ENCODE measurements around the gene WFIKKN1. TPM values are rescaled to one million over a fixed set of nuclear protein-coding genes. Genes with fewer than 3 reads are reported as not detected.

The WFIKKN1 gene
- total and polyA plus RNA-seq, 4 donors: 0.30 to 1.4 (median 0.79) TPM

DNA sequence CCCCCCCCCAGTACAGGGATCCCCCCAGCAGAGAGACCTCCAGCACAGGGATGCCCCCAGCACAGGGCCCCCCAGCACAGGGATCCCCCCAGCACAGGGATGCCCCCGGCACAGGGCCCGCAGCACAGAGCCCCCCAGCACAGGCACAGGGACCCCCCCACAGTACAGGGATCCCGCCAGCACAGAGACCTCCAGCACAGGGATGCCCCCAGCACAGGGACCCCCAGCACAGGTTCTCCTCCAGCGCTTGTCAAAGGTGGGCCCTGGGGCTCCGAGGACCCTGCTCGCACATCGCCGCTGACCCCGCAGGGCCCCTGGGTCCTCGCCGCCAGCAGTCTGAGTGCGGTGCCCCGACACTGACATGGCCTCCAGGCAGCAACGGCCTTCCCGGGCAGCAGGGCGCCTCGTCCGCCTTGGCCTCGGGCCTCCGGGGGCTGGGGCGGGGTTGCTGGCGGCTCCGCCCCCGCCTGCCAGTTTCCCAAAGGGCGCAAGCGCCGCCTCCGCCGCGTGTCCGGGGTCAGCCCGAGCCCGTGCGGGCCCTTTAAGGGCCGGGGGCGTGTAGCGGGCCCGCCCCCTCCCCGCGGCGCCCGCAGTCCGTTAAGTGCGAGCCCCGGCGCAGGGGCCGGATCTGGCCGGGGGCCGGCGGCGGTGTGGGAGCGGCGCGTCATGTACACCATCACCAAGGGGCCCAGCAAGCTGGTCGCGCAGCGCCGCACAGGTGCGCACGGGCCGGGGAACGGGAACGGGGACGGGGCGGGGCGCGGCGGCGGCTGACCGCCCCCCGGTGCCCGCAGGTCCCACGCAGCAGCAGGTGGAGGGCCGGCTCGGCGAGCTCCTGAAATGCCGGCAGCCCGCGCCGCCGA, 10.8 kb downstream of the WFIKKN1 start, which contains the start of gene MCRIP2:
Gene MCRIP2 (plus strand): TSS at position 503 of the 863 bp plus-strand sequence. CDS start 164 bp downstream, at position 667.
- peaks cover 25% of the 10 kb centered on the region for H3K36me3 ChIP-seq (ENCODE audit: control insufficient read depth, insufficient read depth, low read length)
- no peak within 1 kb of the TSS for H3K27ac ChIP-seq (ENCODE audit: low read depth, low read length)
- no peaks in the 10 kb centered on the region for H3K27me3 ChIP-seq (ENCODE audit: control insufficient read depth, insufficient read depth, low read length)
- H3K9me3 ChIP-seq (ENCODE audit: control insufficient read depth, insufficient read depth, low read length): no peaks in the 10 kb centered on the region
- H3K4me3 ChIP-seq (ENCODE audit: low read depth, low read length): peak within 1 kb of the TSS; percentile 66
- DNase-seq (ENCODE audit: low read depth in 4 of 6, low spot score in 6 of 6): peak in 3 of 6 donors; percentile 48 to 88 (median 81)
- H3K4me1 ChIP-seq (ENCODE audit: control insufficient read depth, insufficient read depth, low read length): peaks cover 46% of the 10 kb centered on the region
- WGBS (ENCODE audit: insufficient coverage): under 1% methylated on average over 78 of the region's 81 CpGs

DNA sequence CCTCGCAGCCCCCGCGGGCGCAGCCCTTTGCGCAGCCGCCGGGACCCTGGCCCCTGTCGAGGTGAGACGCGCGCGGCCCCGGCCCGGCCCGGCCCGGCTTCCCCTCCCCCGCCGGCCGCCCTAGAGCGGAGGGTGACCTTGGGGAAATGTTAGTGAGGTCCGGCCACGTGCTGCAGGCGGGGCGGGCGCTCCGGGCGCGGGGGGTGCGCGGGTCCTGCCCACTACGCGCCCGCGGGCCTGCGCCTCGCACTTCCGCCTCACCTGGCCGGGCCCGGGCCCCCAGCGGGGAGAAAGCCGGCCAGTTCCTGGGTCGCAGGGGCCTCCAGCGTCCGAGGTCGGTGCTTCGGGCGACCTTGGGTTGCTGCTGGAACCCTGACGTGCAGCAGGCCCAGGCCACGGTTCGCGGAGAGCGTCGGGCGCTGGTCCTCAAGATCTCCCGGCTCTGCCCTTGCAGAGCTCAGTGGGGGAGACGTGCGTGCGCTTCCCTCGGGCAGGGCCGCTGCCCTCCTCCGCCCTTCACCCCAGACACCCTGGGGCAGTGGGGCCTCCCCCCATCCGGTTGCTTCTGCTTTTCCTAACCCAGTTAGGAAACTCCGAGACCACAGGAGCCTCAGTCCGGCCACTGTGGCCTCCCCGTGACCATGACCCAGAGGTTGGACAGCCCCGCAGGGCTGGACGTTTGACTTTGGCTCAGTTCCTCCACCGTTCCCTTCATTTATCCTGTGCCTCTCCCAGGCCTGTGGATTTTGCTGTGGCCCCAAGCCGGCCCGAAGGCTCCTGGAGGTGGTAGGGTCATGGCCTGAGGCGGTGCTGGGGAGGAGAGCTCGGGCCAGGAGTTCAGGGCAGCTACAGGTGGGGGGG, 11.6 kb downstream of the WFIKKN1 start:
- peak in 1 of 6 donors; percentile 18 for DNase-seq (ENCODE audit: low read depth in 4 of 6, low spot score in 6 of 6)
- Histone ChIP-seq H3K9me3 (ENCODE audit: control insufficient read depth, insufficient read depth, low read length) (no peaks in the 10 kb centered on the region), H3K36me3 (ENCODE audit: control insufficient read depth, insufficient read depth, low read length) (peaks cover 34% of the 10 kb centered on the region), H3K4me3 (ENCODE audit: low read depth, low read length) (peak overlapping the region; percentile 42), H3K27me3 (ENCODE audit: control insufficient read depth, insufficient read depth, low read length) (no peaks in the 10 kb centered on the region), H3K27ac (ENCODE audit: low read depth, low read length) (no peak overlapping the region), H3K4me1 (ENCODE audit: control insufficient read depth, insufficient read depth, low read length) (peaks cover 47% of the 10 kb centered on the region)
- WGBS (ENCODE audit: insufficient coverage): 7% methylated on average over 70 of the region's 72 CpGs

DNA sequence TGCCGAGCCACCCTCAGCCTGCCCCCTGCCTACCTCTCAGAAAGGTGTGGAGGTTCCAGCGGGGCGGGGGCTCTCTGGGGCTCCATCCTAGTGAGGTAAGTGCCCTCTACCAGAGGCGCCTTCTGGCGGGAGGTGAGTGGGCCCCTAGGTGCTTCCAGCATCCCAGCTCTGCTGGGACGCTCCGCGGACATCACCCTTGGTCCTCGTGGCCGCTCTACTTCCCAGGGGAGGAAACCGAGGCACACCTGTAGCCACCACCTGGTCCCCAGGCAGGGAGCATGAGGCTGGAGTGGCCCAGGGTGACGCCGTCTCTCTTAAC, 12.2 kb downstream of the WFIKKN1 start:
- no peaks in the 10 kb centered on the region for H3K27me3 ChIP-seq (ENCODE audit: control insufficient read depth, insufficient read depth, low read length)
- 94% methylated on average over 8 of the region's 13 CpGs for WGBS (ENCODE audit: insufficient coverage)
- peak overlapping the region; percentile 42 for H3K4me3 ChIP-seq (ENCODE audit: low read depth, low read length)
- no peak overlapping the region for H3K27ac ChIP-seq (ENCODE audit: low read depth, low read length)
- peaks cover 47% of the 10 kb centered on the region for H3K4me1 ChIP-seq (ENCODE audit: control insufficient read depth, insufficient read depth, low read length)
- peaks cover 39% of the 10 kb centered on the region for H3K36me3 ChIP-seq (ENCODE audit: control insufficient read depth, insufficient read depth, low read length)
- DNase-seq (ENCODE audit: low read depth in 4 of 6, low spot score in 6 of 6): no peak
- no peaks in the 10 kb centered on the region for H3K9me3 ChIP-seq (ENCODE audit: control insufficient read depth, insufficient read depth, low read length)

DNA sequence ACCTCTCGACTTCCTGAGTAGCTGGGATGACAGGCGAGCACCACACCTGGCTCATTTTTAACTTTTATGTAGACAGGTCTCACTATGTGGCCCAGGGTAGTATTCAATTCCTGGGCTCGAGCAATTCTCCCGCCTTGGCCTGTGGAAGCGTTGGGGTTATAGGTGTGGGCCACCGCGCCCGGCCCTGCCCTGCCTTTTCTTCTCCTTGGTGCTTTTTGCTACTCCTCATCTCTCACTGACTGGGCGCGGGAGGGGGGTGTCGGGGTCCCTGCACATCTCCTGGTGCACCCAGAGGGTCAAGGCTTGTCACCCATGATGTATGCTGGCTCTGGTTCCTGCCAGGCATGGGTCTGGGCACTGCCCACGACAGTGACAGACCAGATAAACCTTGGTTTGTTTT, 13.8 kb downstream of the WFIKKN1 start:
- no peak for DNase-seq (ENCODE audit: low read depth in 4 of 6, low spot score in 6 of 6)
- peaks cover 43% of the 10 kb centered on the region for H3K36me3 ChIP-seq (ENCODE audit: control insufficient read depth, insufficient read depth, low read length)
- WGBS (ENCODE audit: insufficient coverage): 94% methylated on average over 12 of the region's 12 CpGs
- H3K4me1 ChIP-seq (ENCODE audit: control insufficient read depth, insufficient read depth, low read length): peaks cover 53% of the 10 kb centered on the region
- no peak overlapping the region for H3K4me3 ChIP-seq (ENCODE audit: low read depth, low read length)
- no peaks in the 10 kb centered on the region for H3K27me3 ChIP-seq (ENCODE audit: control insufficient read depth, insufficient read depth, low read length)
- H3K27ac ChIP-seq (ENCODE audit: low read depth, low read length): no peak overlapping the region
- no peaks in the 10 kb centered on the region for H3K9me3 ChIP-seq (ENCODE audit: control insufficient read depth, insufficient read depth, low read length)

DNA sequence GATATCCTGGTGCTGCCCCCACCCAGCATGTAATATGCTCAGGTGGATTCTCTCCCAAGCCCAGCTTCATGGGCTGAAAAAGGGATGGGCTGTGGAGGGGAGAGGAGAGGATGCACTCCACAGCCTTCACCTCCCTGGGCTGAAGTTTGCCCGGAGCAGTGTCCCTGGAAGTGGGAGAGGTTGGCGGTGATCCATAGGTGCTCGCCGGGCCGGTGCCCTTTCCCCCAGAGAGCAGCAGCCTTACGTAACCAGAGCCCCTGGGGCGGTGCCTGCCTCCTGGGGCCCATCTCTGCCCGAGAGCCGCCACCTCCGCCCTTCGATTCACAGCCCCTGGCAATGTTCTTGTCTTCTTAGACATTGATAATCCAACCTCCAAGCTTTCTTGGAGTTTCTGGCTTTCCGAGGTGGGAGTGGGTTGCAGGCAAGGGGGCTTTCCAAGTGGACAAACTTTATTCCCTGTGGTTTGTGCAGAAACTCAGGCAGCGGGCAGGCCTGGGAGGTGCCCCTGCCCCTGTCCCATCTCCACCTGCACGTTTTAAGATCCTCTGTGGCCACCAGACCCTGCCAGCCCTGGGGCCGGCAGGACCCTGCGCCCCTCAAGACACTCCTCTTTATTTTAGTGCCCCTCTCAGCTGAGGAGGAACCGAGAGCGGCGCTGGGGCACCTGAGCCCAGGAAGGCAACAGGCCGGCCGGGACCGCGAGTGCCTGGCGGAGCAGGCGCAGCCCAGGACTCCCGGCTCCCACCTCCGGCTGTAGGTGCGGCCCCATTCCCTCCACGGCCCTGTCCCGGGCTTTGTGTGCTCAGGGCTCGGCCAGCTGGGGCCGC, 15.3 kb downstream of the WFIKKN1 start:
- WGBS (ENCODE audit: insufficient coverage): 79% methylated on average over 30 of the region's 32 CpGs
- Histone ChIP-seq H3K27ac (ENCODE audit: low read depth, low read length) (no peak overlapping the region), H3K4me1 (ENCODE audit: control insufficient read depth, insufficient read depth, low read length) (peaks cover 56% of the 10 kb centered on the region), H3K27me3 (ENCODE audit: control insufficient read depth, insufficient read depth, low read length) (no peaks in the 10 kb centered on the region), H3K4me3 (ENCODE audit: low read depth, low read length) (no peak overlapping the region), H3K36me3 (ENCODE audit: control insufficient read depth, insufficient read depth, low read length) (peaks cover 55% of the 10 kb centered on the region), H3K9me3 (ENCODE audit: control insufficient read depth, insufficient read depth, low read length) (no peaks in the 10 kb centered on the region)
- no peak for DNase-seq (ENCODE audit: low read depth in 4 of 6, low spot score in 6 of 6)

DNA sequence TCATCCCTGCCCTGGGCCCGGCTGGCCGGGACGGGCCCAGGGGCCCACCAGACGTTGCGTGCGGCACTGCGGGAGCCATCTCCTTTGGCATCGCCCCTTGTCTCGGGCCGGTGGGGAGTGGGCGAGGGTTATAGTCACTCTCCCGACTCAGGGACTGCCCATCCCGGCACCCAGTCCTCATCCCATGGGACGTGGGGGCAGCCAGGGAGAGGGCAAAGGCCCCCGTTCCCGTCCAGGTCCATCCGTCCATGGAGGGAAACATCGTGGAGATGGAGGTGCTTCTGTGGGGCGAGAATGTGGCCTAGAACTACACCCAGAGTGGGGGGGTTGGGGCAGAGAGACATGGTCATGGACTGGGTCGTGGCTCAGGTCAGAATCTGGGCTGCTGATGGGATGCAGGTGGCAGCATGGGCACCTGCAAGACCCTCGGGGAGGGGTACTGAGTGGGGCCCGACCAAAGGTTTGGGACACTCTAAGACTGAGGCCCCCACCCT, 15.9 kb downstream of the WFIKKN1 start:
- 91% methylated on average over 21 of the region's 22 CpGs for WGBS (ENCODE audit: insufficient coverage)
- peaks cover 62% of the 10 kb centered on the region for H3K36me3 ChIP-seq (ENCODE audit: control insufficient read depth, insufficient read depth, low read length)
- no peak overlapping the region for H3K27ac ChIP-seq (ENCODE audit: low read depth, low read length)
- no peak for DNase-seq (ENCODE audit: low read depth in 4 of 6, low spot score in 6 of 6)
- no peaks in the 10 kb centered on the region for H3K9me3 ChIP-seq (ENCODE audit: control insufficient read depth, insufficient read depth, low read length)
- H3K27me3 ChIP-seq (ENCODE audit: control insufficient read depth, insufficient read depth, low read length): no peaks in the 10 kb centered on the region
- no peak overlapping the region for H3K4me3 ChIP-seq (ENCODE audit: low read depth, low read length)
- H3K4me1 ChIP-seq (ENCODE audit: control insufficient read depth, insufficient read depth, low read length): peaks cover 51% of the 10 kb centered on the region

DNA sequence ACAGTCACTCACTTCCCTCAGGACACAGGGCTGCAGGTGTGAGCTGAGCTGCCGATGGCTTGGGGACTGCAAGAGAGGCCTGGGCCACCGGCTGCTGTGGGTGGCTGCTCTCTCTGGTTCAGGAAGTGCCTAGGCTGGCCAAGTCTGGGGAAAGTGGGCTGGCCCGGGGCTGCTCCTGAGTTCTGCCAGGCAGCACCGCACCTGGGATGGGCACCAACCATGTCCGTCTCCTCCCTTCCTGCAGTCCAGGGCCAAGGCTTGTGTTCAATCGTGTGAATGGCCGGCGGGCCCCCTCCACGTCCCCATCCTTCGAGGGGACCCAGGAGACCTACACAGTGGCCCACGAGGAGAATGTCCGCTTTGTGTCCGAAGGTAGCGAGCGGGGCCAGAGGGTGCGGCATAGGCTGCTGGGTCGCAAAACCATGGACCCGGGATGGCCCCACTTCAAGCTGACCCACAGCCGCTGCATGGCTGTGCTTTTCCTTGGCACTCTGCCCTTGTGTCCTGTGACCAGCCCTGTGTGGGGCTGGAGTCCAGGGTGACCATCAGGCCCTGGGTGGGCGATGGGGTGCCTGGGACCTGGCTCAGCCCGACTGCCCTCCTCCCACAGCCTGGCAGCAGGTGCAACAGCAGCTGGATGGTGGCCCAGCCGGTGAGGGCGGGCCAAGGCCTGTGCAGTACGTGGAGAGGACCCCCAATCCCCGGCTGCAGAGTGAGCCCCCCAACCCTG, 16.6 kb downstream of the WFIKKN1 start:
- Histone ChIP-seq H3K27ac (ENCODE audit: low read depth, low read length) (no peak overlapping the region), H3K4me1 (ENCODE audit: control insufficient read depth, insufficient read depth, low read length) (peaks cover 51% of the 10 kb centered on the region), H3K4me3 (ENCODE audit: low read depth, low read length) (no peak overlapping the region), H3K27me3 (ENCODE audit: control insufficient read depth, insufficient read depth, low read length) (no peaks in the 10 kb centered on the region), H3K9me3 (ENCODE audit: control insufficient read depth, insufficient read depth, low read length) (no peaks in the 10 kb centered on the region), H3K36me3 (ENCODE audit: control insufficient read depth, insufficient read depth, low read length) (peaks cover 68% of the 10 kb centered on the region)
- 90% methylated on average over 23 of the region's 25 CpGs for WGBS (ENCODE audit: insufficient coverage)
- DNase-seq (ENCODE audit: low read depth in 4 of 6, low spot score in 6 of 6): no peak

DNA sequence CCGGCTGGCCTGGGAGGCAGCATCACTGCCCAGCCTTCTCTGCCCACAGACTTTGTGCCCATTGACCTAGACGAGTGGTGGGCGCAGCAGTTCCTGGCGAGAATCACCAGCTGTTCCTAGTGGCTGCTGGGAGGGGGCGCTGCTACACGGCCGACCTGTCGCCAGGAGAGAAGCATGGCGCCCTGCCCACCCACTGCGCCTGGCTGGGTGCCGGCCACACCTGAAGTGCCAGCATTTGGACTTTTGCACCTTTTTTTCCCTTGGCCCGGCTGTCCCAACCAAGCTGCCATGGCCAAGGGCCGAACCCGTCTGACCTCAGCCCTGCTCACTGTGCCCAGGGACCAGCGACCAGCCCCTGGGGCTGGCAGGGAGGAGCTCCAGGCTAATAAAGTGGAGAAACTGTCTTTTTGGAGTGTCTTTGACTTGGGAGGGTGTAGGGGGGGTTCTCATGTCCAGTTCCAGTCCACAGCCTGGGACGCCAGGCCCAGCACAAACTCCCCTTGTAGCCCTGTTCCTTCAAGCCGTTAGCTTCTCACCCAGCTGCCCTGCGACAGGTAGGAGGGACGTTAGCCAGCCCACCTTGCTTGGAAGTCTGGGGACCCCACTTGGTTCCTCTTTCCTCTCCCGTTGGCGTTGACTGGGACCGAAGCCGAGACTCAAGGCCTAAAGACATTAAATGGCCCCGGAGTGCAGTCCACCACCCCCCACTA, 17.4 kb downstream of the WFIKKN1 start:
- Histone ChIP-seq H3K4me3 (ENCODE audit: low read depth, low read length) (peak overlapping the region; percentile 66), H3K27ac (ENCODE audit: low read depth, low read length) (peak overlapping the region; percentile 75), H3K36me3 (ENCODE audit: control insufficient read depth, insufficient read depth, low read length) (peaks cover 77% of the 10 kb centered on the region), H3K27me3 (ENCODE audit: control insufficient read depth, insufficient read depth, low read length) (no peaks in the 10 kb centered on the region), H3K9me3 (ENCODE audit: control insufficient read depth, insufficient read depth, low read length) (no peaks in the 10 kb centered on the region), H3K4me1 (ENCODE audit: control insufficient read depth, insufficient read depth, low read length) (peaks cover 42% of the 10 kb centered on the region)
- peak in 1 of 6 donors; percentile 11 for DNase-seq (ENCODE audit: low read depth in 4 of 6, low spot score in 6 of 6)
- 39% methylated on average over 22 of the region's 24 CpGs for WGBS (ENCODE audit: insufficient coverage)
